GM12891 (cell line): ENCODE measurements around the gene PPIG. TPM values are rescaled to one million over a fixed set of nuclear protein-coding genes. Genes with fewer than 3 reads are reported as not detected.
"Not testable (repeated sequence)": the region's sequence is repeated elsewhere in the genome, so short reads cannot be mapped to it uniquely, and the experiment has no call there.

Source experiments
- DNase-seq: peaks from one replicate; pipeline ENCODE4 v3.0.0; 2011; ENCODE audit warnings: low spot score; ENCODE audit not compliant: insufficient read length
- FAIRE-seq: peaks from 2 replicates; lab custom pipeline; 2011; peaks lifted over from hg19 to GRCh38; lab: Jason Lieb, UNC
- PAX5 ChIP-seq: IDR thresholded peaks from 2 replicates; pipeline ENCODE4 v1.6.1; 2011; ENCODE audit warnings: low read length, moderate library complexity, mild to moderate bottlenecking; ENCODE audit not compliant: insufficient read depth, severe bottlenecking
- POLR2A ChIP-seq: IDR thresholded peaks from 2 replicates; pipeline ENCODE4 v1.6.1; 2011; ENCODE audit warnings: low read depth, low read length, control low read depth
- POLR2AphosphoS5 ChIP-seq: IDR thresholded peaks from 2 replicates; pipeline ENCODE4 v1.6.1; 2011; ENCODE audit warnings: low read depth, low read length, control low read depth
- POU2F2 ChIP-seq: IDR thresholded peaks from 2 replicates; pipeline ENCODE4 v1.6.1; 2011; ENCODE audit warnings: low read depth, mild to moderate bottlenecking, control low read depth, low read length, moderate library complexity
- SPI1 ChIP-seq: IDR thresholded peaks from 2 replicates; pipeline ENCODE4 v1.6.1; 2011; ENCODE audit warnings: low read depth, low read length, control low read depth
- TAF1 ChIP-seq: IDR thresholded peaks from 2 replicates; pipeline ENCODE4 v1.6.1; 2011; ENCODE audit warnings: low read depth, low read length, control low read depth
- polyA plus RNA-seq: library from polyadenylated mRNA; unstranded; fragments of >200 nt; gene quantifications from one replicate; pipeline ENCODE4 v1.2.1, GENCODE V29; 2012; ENCODE audit warnings: low read depth, missing spikeins, inconsistent platforms; ENCODE audit not compliant: missing spikeins

The PPIG gene
- polyA plus RNA-seq: 51.7 TPM

DNA sequence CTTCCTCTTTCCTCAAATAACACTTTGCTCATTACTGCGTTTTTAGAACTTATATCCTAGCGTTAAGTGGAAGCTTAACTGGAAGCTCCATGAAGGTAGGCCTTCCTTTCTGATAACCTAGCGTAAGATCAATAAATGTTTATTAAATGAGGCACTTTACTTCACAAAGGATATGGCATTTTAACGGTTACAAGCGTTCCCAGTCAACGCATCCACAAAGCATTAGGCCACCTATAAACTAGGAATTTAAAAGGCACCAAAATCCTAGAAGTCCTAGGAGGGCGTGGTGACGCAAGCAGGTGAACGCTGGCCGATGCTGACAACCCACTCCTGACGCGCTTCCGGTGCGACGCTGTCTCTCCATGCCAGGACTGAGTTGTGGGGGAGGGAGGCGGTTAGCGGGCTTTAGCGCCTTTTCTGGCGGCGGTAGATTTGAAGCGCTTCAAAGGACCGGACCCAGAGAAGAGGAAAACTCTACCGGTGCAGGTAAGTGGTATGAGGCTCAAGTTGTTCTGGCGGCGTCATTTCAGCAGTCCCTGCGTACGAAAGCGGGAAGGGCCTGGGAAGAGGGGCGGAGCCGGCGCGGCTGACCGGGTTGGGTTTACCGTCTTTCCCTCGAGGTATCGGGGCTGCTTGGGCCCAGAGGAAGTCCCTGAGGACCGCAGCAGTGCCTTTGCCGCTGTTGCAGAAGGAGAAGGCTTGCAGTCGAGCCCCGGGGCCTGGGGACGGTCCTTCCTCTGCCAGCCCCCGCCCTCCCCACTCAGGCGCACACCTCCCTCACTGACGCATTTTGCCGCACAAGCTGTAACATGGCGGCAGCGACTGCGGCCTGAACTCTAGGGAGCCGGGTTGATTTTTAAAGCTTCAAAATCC, at the start of gene PPIG:
Gene PPIG (plus strand): TSS at position 347 of the 873 bp plus-strand sequence. CDS start 19,691 bp downstream, outside the sequence.
- TF ChIP-seq SPI1: peak; percentile 25
- peak; percentile 82; the same call in 1 of the 2 replicates for TF ChIP-seq TAF1
- peak; percentile 88 for TF ChIP-seq POU2F2
- TF ChIP-seq PAX5: no peak
- peak; percentile 82 for TF ChIP-seq POLR2AphosphoS5
- peak; percentile 74; the same call in 1 of the 2 replicates for TF ChIP-seq POLR2A
- FAIRE-seq (peak; percentile 97), DNase-seq (peak; percentile 76)

DNA sequence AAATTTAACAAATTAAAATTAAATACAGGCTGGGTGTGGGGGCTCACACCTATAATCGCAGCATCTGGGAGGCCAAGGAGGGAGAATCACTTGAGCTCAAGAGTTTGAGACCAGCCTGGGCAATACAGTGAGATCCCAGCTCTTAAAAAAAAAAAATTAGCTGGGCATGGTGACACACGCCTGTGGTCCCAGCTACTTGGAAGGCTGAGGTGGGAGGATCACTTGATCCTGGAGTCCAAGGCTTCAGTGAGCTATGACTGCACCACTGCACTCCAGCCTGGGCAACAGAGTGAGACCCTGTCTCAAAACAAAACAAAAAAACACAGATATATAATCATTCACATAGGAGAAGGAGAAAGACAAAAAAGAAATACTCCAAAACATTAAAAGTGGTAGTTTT, 44.7 kb upstream of the PPIG start:
- FAIRE-seq, DNase-seq: not testable (repeated sequence)

DNA sequence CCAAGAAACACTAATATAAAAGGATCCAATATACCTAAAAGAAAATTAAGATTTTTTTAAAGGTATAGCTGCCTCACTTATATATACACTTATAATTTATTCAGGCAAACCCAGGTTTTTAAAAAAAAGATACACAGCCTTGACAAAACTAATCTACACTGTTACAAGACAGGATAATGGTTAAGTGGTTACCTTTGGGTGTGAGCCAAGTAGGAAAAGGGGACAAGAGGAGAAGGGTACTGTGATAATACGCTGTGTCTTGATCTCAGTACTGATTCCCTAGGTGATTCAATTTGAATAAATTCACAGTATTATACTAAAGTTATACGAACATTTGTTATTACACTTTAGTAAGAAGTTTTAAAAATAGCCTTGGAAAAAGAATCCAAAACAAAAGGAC, 44.0 kb upstream of the PPIG start:
- DNase-seq (no peak), FAIRE-seq (no peak)
- TF ChIP-seq TAF1: no peak
- no peak for TF ChIP-seq POU2F2
- TF ChIP-seq SPI1: no peak
- no peak for TF ChIP-seq POLR2AphosphoS5
- TF ChIP-seq POLR2A: no peak
- no peak for TF ChIP-seq PAX5

DNA sequence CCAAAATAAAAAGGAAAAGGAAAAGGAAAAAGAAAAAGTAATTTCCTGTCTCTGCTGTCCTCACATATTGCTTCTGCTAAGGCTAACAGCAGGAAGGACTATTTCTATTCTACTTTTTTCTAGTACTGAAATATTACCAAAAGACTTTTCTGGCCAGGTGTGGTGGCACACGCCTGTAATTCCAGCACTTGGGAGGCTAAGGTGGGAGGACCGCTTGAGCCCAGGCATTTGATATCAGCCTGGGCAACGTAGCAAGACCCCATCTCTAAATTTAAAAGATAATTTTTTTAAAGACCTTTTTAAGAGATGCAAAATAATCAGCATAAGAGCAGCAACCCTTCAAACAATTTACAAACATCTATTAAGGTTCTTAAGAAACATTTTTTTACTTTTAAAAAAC, 41.7 kb upstream of the PPIG start:
- TF ChIP-seq SPI1 (no peak), POLR2AphosphoS5 (no peak), POLR2A (no peak), PAX5 (no peak), TAF1 (no peak), POU2F2 (no peak)
- FAIRE-seq: no peak
- DNase-seq: no peak

DNA sequence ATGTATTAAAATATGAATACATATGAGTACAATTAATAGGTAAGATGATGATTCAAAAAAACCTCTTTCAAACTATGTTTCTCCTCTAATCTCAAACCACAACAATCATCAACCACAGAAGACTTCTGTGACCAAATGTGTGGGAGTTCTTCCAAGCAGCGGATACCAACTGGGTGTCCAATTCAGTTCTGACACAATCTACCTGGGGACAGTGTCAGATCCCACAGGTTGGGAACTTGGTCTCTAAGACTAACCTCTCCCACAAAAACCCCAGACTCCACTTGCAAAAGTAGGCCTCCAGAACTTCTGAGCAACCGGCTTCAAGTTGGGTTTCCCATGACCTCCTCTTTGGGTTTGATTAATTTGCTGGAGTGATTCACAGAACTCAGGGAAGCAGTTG, 37.4 kb upstream of the PPIG start:
- DNase-seq (no peak), FAIRE-seq (no peak)
- no peak for TF ChIP-seq POLR2A

DNA sequence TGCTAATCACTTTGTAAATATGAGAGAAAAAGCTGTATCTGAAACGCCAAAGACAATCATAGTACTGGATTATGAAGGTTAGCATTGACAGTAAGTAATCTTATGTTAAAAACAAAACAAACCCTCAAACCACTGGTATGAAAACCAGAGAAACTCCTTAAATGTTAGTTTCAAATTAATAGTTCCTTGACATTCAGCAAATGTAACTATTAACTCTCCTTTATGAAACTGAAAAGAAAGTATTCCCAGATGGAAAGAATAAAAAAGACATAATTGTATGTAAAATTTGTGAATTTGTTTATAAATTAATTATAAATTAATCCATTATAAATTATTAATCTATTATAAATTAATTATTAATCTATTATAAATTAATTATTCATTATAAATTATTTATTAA, 22.8 kb upstream of the PPIG start:
- FAIRE-seq: no peak
- DNase-seq: no peak
- TF ChIP-seq POLR2A: no peak
- TF ChIP-seq SPI1: no peak
- no peak for TF ChIP-seq POLR2AphosphoS5
- TF ChIP-seq PAX5: no peak

DNA sequence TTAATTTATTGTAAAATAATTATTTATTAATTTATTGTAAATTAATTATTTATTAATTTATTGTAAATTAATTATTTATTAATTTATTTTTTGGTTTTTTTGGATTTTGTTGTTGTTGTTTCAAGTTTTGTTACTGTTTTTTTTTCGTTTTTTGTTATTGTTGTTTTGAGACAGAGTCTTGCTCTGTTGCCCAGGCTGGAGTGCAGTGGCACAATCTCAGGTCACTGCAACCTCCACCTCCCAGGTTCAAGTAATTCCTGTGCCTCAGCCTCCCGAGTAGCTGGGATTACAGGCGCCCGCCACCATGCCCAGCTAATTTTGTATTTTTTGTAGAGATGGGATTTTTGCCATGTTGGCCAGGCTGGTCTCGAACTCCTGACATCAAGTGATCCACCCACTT, 22.1 kb upstream of the PPIG start:
- DNase-seq, FAIRE-seq: not testable (repeated sequence)

DNA sequence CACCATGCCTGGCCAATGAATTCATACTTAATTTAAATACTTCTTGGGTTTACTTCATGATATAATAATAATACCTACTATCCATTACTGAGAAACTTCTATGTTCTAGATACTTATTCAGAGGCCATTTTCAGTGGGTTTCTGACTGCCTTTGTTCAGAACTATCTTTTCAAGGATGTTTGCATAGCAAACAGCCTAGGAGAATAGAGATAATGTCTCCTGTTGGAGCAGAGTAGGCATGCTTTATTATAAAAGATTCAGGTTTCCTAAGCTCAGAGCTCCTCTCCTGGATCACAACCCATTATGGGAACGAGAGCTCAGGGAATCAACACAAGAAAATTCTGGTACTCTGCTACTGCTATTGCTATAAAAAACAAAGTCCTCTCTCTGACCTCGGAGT, 21.6 kb upstream of the PPIG start:
- FAIRE-seq: no peak

DNA sequence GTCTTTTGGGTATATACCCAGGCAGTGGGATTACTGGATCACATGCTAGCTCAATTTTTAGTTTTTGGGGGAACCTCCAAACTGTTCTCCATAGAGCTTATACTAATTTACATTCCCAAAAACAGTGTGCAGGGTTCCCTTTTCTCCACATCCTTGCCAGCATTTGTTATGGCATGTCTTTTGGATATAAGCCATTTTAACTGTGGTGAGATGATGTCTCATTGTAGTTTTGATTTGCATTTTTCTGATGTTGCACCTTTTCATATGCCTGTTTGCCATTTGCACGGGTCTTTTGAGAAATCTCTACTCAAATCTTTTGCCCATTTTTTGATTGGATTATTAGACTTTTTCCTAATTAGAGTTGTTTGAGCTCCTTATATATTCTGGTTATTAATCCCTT, 18.5 kb upstream of the PPIG start:
- FAIRE-seq (no peak), DNase-seq (no peak)
- TF ChIP-seq TAF1: no peak
- TF ChIP-seq POLR2A: no peak
- no peak for TF ChIP-seq POU2F2
- TF ChIP-seq SPI1: no peak
- no peak for TF ChIP-seq POLR2AphosphoS5
- TF ChIP-seq PAX5: no peak

More for the DNA sequence above, 21.6 kb upstream of the PPIG start:
- DNase-seq: no peak
- TF ChIP-seq POLR2AphosphoS5 (no peak), SPI1 (no peak), POLR2A (no peak), PAX5 (no peak), POU2F2 (no peak), TAF1 (no peak)

DNA sequence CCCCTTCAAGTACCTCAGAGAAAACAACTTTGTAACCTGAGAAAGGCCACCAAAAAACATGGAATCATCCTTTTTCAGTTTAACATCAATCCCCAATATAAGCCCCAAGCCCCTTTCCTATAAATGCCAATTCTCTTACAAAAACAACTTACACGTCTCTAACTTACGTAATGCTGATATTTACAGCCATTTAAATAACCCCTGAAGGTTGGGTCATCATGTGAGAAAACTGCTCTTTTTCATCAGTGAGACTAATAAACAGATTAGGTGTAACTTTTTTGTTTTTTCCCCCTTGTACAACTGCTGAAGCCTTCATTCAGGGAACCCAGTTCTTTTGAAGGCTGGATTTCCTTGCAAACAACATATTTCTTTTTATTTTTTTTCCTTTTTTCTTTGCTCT, 14.2 kb upstream of the PPIG start:
- TF ChIP-seq POU2F2 (no peak), SPI1 (no peak), POLR2A (no peak), PAX5 (no peak), TAF1 (no peak), POLR2AphosphoS5 (no peak)
- DNase-seq: no peak
- no peak for FAIRE-seq

DNA sequence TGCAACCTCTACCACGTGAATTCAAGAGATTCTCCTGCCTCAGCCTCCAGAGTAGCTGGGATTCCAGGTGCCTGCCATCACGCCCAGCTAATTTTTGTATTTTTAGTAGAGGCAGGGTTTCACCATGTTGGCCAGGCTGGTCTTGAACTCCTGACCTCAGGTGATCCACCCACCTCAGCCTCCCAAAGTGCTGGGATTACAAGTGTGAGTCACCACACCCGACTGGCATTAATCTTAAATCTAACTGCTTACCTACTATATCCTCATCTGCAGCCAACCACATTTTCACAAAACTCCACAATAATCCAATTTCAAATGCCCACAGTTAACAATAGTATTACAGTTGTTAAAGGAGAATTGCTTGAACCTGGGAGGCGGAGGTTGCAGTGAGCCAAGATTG, 13.4 kb upstream of the PPIG start:
- not testable (repeated sequence) for FAIRE-seq, DNase-seq
